ENCODE results near the gene VSIG8.

The VSIG8 gene

DNA sequence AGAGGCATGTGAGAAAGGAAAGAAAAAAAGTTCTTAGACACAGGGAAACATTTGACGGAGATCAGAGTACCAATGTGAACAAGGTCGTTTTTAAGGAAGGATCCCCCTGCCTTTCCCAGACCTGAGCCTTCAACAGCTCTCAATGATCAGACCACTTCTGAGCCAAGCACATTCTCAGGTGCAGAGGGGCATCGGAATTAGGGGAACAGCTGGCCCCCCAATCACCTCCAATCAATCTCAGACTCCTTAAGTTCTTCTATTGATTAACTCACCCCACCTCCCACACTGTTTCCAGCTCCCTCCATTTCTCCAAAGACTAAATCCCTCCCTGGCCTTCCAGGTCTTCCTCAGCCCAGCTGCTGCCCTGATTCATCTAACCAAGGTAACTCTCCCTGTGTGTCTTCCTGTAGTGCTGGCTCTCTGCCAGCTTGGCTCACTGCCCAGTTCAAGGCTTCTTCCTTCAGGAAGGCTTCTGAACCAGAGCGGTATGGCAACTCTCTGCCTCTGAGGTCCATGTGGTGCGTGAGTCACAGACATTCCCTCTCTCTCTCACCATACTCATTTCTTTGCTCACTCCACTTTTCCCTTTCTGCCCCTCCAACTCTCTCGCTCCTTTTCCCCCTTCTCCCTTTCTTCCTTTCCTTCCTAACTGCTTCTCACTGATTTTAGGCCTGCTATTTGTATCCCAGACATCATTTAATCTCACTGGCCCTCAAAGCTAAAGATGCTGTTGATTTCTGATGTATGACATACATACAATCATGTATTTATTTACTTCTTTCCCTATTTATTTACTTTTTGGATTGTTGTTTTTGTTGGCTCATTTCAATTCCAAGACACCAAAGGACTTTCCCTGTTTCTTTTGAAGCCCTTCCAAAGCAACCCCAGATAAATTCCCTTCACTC, 19.4 kb upstream of the VSIG8 start:
- no peak overlapping the region for H3K9ac ChIP-seq (ENCODE audit: low read length)

DNA sequence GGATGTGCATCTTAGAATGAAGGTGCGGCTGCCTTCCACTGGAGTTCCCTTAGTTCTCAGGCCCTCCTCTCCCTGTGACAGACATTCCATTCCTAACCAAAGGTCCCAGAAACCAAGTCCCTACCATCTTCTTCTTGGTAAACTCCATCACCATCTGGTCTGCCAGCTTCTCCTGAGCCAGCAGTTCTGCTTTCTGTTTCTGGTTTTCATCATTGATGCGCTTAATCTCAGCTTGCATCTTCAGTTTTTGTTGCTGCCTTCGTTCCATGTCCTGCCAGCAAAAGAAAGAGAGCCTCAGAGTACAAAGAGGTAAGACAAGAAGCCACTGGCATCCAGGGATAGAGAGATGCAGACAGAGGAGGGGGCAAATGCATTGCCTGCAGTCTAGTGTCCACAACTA, 18.0 kb upstream of the VSIG8 start:
- Histone ChIP-seq H3K9me3 (ENCODE audit: low read length) (no peaks in the 10 kb centered on the region), H3K9ac (ENCODE audit: low read length) (no peak overlapping the region), H3K4me1 (ENCODE audit: insufficient read depth, low read length) (no peaks in the 10 kb centered on the region), H3K27me3 (ENCODE audit: control insufficient read depth in 1 of 2, insufficient read depth in 2 of 2, low read length in 2 of 2) (peaks cover 0 to 5% of the 10 kb centered on the region in 2 donors), H3K36me3 (ENCODE audit: insufficient read depth, low read length) (no peaks in the 10 kb centered on the region), H3K27ac (ENCODE audit: low read depth, low read length) (no peak overlapping the region), H3K4me3 (ENCODE audit: low read depth in 1 of 2, low read length in 2 of 2) (no peak overlapping the region)

More for the DNA sequence above, 19.4 kb upstream of the VSIG8 start:
- no peaks in the 10 kb centered on the region for H3K4me1 ChIP-seq (ENCODE audit: insufficient read depth, low read length)
- H3K27me3 ChIP-seq (ENCODE audit: control insufficient read depth in 1 of 2, insufficient read depth in 2 of 2, low read length in 2 of 2), result peaks cover 0 to 5% of the 10 kb centered on the region in 2 donors
- H3K27ac ChIP-seq (ENCODE audit: low read depth, low read length), result no peak overlapping the region
- no peaks in the 10 kb centered on the region for H3K9me3 ChIP-seq (ENCODE audit: low read length)
- H3K4me3 ChIP-seq (ENCODE audit: low read depth in 1 of 2, low read length in 2 of 2), result no peak overlapping the region
- H3K36me3 ChIP-seq (ENCODE audit: insufficient read depth, low read length), result no peaks in the 10 kb centered on the region

DNA sequence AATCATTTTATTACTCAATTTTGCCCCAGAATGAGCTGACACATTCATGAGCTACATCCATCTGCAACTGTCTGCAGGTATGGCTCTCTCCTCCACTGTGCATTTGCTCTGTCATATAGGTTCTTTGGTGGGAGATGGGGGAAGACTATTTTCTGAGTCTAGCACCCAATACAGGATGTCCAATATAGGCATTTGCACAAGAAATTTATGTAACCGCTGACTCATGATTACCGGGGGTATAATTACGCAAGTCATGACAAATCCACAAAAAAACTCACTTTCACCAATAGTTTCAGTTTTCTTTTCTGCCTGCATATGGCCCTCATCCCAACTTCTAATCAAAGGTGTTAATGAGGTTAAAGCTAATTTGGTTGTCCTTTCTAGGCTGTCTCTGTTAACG, 17.5 kb upstream of the VSIG8 start:
- Histone ChIP-seq H3K4me1 (ENCODE audit: insufficient read depth, low read length) (no peaks in the 10 kb centered on the region), H3K4me3 (ENCODE audit: low read depth in 1 of 2, low read length in 2 of 2) (no peak overlapping the region), H3K9me3 (ENCODE audit: low read length) (no peaks in the 10 kb centered on the region), H3K27ac (ENCODE audit: low read depth, low read length) (no peak overlapping the region), H3K27me3 (ENCODE audit: control insufficient read depth in 1 of 2, insufficient read depth in 2 of 2, low read length in 2 of 2) (peaks cover 0 to 5% of the 10 kb centered on the region in 2 donors), H3K9ac (ENCODE audit: low read length) (no peak overlapping the region), H3K36me3 (ENCODE audit: insufficient read depth, low read length) (no peaks in the 10 kb centered on the region)

DNA sequence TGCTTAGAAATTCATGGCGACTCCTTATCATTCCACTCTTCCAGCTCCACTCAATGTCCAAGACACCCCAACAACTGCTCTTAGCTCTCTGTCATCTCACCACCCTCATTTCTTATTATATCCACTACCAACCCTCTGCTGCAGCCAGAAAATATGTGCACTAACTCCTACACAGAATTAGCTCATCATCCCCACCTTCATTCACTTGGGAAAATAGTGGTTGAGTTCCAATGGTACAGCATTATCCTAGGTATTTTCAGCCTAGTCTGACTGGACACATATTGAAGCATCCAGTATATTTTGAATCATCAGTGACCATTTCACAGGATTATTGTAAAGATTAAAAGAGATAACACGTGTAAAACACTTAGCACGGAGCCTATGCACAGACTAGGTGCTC, 16.7 kb upstream of the VSIG8 start:
- Histone ChIP-seq H3K4me1 (ENCODE audit: insufficient read depth, low read length) (no peaks in the 10 kb centered on the region), H3K27me3 (ENCODE audit: control insufficient read depth in 1 of 2, insufficient read depth in 2 of 2, low read length in 2 of 2) (peaks cover 0 to 5% of the 10 kb centered on the region in 2 donors), H3K9ac (ENCODE audit: low read length) (no peak overlapping the region), H3K36me3 (ENCODE audit: insufficient read depth, low read length) (no peaks in the 10 kb centered on the region), H3K4me3 (ENCODE audit: low read depth in 1 of 2, low read length in 2 of 2) (no peak overlapping the region), H3K9me3 (ENCODE audit: low read length) (no peaks in the 10 kb centered on the region), H3K27ac (ENCODE audit: low read depth, low read length) (no peak overlapping the region)

DNA sequence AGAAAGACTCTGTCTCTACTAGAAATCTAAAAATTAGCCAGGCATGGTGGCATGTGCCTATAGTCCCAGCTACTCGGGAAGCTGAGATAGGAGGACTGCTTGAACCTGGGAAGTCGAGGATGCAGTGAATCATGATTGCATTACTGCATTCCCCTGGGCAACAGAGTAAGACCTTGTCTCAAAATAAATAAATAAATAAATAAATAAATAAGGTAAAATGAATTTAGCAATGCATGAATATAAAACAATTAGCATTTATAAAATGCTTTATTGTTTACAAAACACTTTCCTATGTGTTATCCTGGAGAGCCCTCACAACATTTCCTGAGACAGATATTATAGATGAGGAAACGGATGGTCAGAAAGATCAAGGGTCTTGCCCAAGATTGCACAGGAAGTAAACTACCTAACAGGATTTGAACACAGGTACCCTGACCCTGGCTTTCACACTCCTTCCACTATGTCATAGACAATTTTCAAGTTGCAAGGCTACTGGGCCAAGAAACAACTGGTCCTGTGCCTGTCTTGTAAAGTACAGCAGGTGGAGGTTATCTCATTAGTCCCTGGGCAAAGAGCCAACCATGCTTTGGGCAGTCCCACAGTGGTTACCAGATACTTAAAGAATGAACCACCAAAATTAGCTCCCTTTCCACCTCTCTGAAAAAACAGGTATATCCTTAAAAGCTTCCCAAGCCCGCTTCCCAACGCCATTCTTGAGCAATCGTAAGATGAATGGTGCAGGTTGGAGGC, 15.4 kb upstream of the VSIG8 start:
- Histone ChIP-seq H3K27ac (ENCODE audit: low read depth, low read length) (no peak overlapping the region), H3K4me3 (ENCODE audit: low read depth in 1 of 2, low read length in 2 of 2) (no peak overlapping the region), H3K27me3 (ENCODE audit: control insufficient read depth in 1 of 2, insufficient read depth in 2 of 2, low read length in 2 of 2) (peaks cover 0 to 9% of the 10 kb centered on the region in 2 donors), H3K36me3 (ENCODE audit: insufficient read depth, low read length) (no peaks in the 10 kb centered on the region), H3K9ac (ENCODE audit: low read length) (no peak overlapping the region), H3K9me3 (ENCODE audit: low read length) (no peaks in the 10 kb centered on the region), H3K4me1 (ENCODE audit: insufficient read depth, low read length) (no peaks in the 10 kb centered on the region)

DNA sequence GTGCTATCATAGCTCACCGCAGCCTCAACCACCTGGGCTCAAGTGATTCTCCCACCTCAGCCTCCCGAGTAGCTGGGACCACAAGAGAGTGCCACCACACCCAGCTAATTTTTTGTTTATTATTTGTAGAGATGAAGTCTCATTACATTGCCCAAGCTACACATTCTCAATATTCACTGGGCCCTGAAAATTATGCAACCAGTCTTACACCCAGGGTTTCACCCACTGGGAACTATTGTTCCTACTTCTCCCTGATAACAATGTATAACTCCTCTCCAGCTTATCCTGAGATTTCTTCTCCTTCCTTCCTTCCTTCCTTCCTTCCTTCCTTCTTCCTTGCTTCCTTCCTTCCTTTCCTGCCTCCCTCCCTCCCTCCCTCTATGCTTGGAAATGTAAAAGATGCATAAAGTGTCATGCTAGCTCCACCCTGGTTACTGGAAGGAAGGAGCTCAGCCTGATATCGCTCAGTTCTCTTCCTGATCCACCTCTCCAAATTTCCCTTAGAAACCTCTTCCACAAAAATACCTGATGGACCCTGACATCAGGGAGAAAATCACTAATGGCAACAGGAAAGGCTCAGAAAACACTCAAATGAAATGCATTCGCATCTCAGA, 11.2 kb upstream of the VSIG8 start:
- Histone ChIP-seq H3K27ac (ENCODE audit: low read depth, low read length) (no peak overlapping the region), H3K9me3 (ENCODE audit: low read length) (no peaks in the 10 kb centered on the region), H3K4me3 (ENCODE audit: low read depth in 1 of 2, low read length in 2 of 2) (no peak overlapping the region), H3K27me3 (ENCODE audit: control insufficient read depth in 1 of 2, insufficient read depth in 2 of 2, low read length in 2 of 2) (peaks cover 0 to 35% of the 10 kb centered on the region in 2 donors), H3K4me1 (ENCODE audit: insufficient read depth, low read length) (no peaks in the 10 kb centered on the region), H3K36me3 (ENCODE audit: insufficient read depth, low read length) (no peaks in the 10 kb centered on the region), H3K9ac (ENCODE audit: low read length) (no peak overlapping the region)

DNA sequence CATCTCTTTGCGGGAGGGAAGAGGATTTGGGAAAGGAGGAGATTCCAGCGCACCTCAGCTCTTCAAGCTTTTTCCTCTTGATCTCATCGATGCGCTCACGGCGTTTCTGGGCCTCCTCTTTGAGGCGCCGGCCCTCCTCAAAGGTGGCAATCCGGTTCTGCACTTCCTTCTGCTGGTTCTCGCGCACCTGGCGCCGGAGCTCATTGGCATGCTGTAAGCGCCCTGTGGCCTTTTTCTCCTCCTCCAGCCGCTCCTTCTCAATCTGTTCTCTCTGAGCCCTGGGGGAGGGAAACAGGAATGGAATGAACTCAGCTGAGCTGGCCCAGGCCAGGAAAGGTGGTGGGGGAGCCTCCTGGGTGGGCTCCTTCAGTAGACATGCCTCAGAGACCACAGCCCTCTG, 10.4 kb upstream of the VSIG8 start:
- H3K36me3 ChIP-seq (ENCODE audit: insufficient read depth, low read length), result no peaks in the 10 kb centered on the region
- H3K4me3 ChIP-seq (ENCODE audit: low read depth in 1 of 2, low read length in 2 of 2), result no peak overlapping the region
- peaks cover 0 to 35% of the 10 kb centered on the region in 2 donors for H3K27me3 ChIP-seq (ENCODE audit: control insufficient read depth in 1 of 2, insufficient read depth in 2 of 2, low read length in 2 of 2)
- H3K9me3 ChIP-seq (ENCODE audit: low read length), result no peaks in the 10 kb centered on the region
- H3K4me1 ChIP-seq (ENCODE audit: insufficient read depth, low read length), result peaks cover 4% of the 10 kb centered on the region
- no peak overlapping the region for H3K27ac ChIP-seq (ENCODE audit: low read depth, low read length)
- H3K9ac ChIP-seq (ENCODE audit: low read length), result no peak overlapping the region

DNA sequence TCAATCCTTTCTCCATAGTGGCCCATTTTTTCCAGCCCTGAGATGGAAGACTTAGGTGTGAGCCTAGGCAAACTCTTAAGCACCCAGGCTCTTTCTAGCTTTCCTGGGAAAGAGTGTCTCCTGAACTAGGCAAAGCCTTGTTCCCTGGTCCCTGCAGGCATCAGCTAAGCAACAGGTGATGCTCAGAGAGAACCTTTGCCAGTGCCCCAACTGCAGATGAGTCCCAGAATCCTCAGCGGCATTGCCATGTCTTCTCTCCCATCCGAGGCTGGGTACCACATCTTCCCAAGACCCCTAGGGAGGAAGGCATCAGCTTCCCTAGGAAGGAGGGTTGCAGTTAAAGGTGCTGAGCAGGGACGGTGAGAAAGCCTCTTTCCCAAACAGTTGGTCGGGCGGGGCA, 8.2 kb upstream of the VSIG8 start:
- Histone ChIP-seq H3K27me3 (ENCODE audit: control insufficient read depth in 1 of 2, insufficient read depth in 2 of 2, low read length in 2 of 2) (peaks cover 0 to 31% of the 10 kb centered on the region in 2 donors), H3K27ac (ENCODE audit: low read depth, low read length) (no peak overlapping the region), H3K9ac (ENCODE audit: low read length) (no peak overlapping the region), H3K36me3 (ENCODE audit: insufficient read depth, low read length) (no peaks in the 10 kb centered on the region), H3K4me1 (ENCODE audit: insufficient read depth, low read length) (peaks cover 12% of the 10 kb centered on the region), H3K9me3 (ENCODE audit: low read length) (no peaks in the 10 kb centered on the region), H3K4me3 (ENCODE audit: low read depth in 1 of 2, low read length in 2 of 2) (no peak overlapping the region)

DNA sequence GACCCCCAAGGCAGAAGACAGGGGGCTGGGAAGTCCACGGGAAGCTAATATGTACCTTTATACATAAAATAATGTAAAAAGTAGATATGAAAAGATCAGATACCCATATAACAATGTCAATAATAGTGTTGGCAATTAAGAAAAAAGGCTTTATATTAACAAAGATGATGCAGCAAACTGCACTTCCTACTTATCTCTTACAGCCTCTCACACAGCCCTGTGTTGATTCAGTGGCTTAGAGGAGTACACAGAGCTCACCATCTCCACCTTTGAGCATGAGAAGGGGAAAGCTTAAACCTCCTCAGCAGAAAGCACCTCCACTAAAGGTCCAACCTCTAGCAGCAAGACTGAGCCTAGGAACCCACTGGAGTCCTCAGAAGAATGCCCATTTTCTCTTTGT, 7.2 kb upstream of the VSIG8 start:
- Histone ChIP-seq H3K27me3 (ENCODE audit: control insufficient read depth in 1 of 2, insufficient read depth in 2 of 2, low read length in 2 of 2) (peaks cover 0 to 31% of the 10 kb centered on the region in 2 donors), H3K36me3 (ENCODE audit: insufficient read depth, low read length) (no peaks in the 10 kb centered on the region), H3K4me3 (ENCODE audit: low read depth in 1 of 2, low read length in 2 of 2) (no peak overlapping the region), H3K9ac (ENCODE audit: low read length) (no peak overlapping the region), H3K4me1 (ENCODE audit: insufficient read depth, low read length) (peaks cover 12% of the 10 kb centered on the region), H3K9me3 (ENCODE audit: low read length) (no peaks in the 10 kb centered on the region), H3K27ac (ENCODE audit: low read depth, low read length) (no peak overlapping the region)

DNA sequence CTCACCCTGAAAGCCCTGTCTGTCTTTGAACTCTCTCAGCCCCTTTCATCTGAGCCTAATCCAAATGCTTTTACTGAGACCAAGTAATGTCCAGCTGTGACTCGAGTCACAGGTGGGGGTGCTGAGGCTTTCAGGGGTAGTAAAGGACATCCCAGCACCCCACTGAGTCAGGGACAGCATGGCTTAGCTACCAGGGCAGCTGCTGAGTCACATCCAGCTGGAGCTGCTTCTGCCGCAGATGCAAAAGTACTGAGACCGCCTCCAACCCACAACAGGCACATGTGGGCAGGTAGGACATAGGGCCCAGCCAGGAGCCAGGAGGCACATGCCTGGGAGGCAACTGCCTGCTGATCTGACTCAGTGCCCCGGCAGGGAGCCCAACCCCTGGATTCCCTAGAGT, 6.7 kb upstream of the VSIG8 start:
- no peak overlapping the region for H3K27ac ChIP-seq (ENCODE audit: low read depth, low read length)
- H3K9ac ChIP-seq (ENCODE audit: low read length), result no peak overlapping the region
- H3K9me3 ChIP-seq (ENCODE audit: low read length), result no peaks in the 10 kb centered on the region
- H3K4me3 ChIP-seq (ENCODE audit: low read depth in 1 of 2, low read length in 2 of 2), result no peak overlapping the region
- H3K36me3 ChIP-seq (ENCODE audit: insufficient read depth, low read length), result no peaks in the 10 kb centered on the region
- peaks cover 0 to 31% of the 10 kb centered on the region in 2 donors for H3K27me3 ChIP-seq (ENCODE audit: control insufficient read depth in 1 of 2, insufficient read depth in 2 of 2, low read length in 2 of 2)
- peaks cover 12% of the 10 kb centered on the region for H3K4me1 ChIP-seq (ENCODE audit: insufficient read depth, low read length)

DNA sequence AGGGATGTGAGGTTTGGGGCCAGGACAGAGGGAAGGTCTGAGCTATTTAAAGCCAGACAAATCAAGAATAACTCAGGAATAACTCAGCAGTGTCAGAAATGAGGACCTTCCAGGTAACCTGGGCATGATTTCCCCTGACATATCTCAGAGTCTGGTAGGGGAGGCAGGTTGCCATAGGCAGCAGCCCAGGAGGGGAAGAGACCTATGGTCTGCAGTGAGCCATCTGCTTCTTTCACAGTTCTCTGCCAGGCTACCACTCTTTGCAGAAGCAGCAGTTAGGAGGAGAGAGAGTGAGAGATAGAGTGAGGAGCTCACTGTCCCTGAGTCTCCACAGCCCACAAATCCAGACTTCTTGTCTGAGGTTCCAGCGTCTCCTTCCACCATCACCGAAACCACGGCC, 6.3 kb upstream of the VSIG8 start:
- Histone ChIP-seq H3K36me3 (ENCODE audit: insufficient read depth, low read length) (no peaks in the 10 kb centered on the region), H3K27ac (ENCODE audit: low read depth, low read length) (no peak overlapping the region), H3K9ac (ENCODE audit: low read length) (no peak overlapping the region), H3K4me3 (ENCODE audit: low read depth in 1 of 2, low read length in 2 of 2) (no peak overlapping the region), H3K9me3 (ENCODE audit: low read length) (no peaks in the 10 kb centered on the region), H3K4me1 (ENCODE audit: insufficient read depth, low read length) (peaks cover 12% of the 10 kb centered on the region), H3K27me3 (ENCODE audit: control insufficient read depth in 1 of 2, insufficient read depth in 2 of 2, low read length in 2 of 2) (peaks cover 0 to 31% of the 10 kb centered on the region in 2 donors)
